Renal cortex interstitium (tissue), 11 donors: ENCODE data around the gene KAT2A. TPM values are rescaled to one million over a fixed set of nuclear protein-coding genes. Genes with fewer than 3 reads are reported as not detected.
A peak's percentile ranks its signal among the peaks of the same experiment; 100 is the strongest.

Experiments used
- DNase-seq, 11 donors: peaks; one replicate each; pipeline ENCODE4 v3.0.0-alpha.2; 2013; ENCODE audit warnings: low read depth in 9 of 11, low spot score in 4 of 11; ENCODE audit errors: extremely low read depth in 1 of 11
- polyA plus RNA-seq, 3 donors: library from polyadenylated mRNA; unstranded; fragments of 120-200 nt; gene quantifications; one replicate each; pipeline ENCODE4 v1.2.1, GENCODE V29; 2013; ENCODE audit not compliant: insufficient read length in 3 of 3

Gene KAT2A
- polyA plus RNA-seq, 3 donors, result 57.5 to 81.7 (median 70.9) TPM

GRCh38 chr17:42078396-42079043 lies 42.6 kb downstream of the KAT2A start:
- DNase-seq, result no peak

GRCh38 chr17:42077755-42078154 lies 43.4 kb downstream of the KAT2A start:
- no peak for DNase-seq

DNA sequence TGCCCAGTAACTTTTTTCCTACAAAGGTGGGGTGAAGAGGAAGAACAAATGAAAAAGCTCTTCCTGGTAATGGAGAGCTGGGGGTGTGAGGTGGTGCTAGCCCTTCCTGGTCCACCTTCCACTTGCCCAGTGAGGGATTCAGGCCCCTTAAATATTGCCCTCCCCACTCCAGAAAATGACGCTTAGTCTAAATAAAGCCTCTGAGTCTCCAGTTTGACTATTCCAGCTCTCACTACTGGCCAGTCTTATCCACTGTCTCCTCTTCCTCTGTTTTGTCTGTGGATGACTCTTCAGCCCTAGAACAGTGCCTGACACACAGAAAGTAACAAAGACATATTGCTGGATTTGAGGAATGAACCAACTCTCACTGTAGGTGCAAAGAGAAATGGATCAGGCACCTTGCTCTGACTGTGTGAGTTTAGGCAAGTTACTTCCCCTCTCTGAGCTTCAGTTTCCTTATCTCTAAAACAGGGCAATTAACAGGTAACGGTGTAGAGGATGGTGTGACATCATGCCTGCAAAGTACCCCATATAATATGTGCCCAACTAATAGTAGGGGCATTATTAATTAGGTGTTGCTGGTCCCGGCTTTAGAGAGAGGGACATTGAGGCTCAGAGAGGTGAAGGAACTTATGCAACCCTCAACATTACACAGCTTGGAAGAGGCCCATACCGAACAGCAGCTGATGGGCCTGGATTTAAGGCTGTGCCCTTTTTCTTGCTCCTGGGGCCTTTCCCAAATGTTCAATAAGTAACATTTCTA lies 44.2 kb downstream of the KAT2A start:
- no peak for DNase-seq

DNA sequence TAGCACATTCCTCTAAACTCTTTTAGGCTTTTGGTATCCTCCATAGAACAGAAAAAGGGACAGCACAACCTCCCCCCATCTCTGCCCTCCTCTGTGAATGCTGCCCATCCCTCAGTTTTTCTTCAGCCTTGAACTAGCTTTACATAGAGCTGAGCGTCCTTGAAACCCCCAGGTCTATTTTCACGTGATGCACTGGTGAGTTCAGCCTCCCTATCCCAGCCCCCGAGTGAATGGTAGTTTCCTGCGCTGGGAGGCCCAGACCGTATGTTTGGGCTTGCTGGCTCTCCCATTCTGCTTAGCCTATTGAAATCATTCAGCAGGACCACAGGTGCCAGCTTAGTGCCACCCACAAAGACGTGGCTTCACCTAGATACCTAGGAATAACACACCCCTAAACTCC lies 45.4 kb downstream of the KAT2A start:
- no peak for DNase-seq

- DNase-seq, result no peak
Observed at GRCh38 chr17:42072323-42073187, 48.6 kb downstream of the KAT2A start.

- DNase-seq, result no peak
Observed at GRCh38 chr17:42071810-42072209, 49.4 kb downstream of the KAT2A start.

- no peak for DNase-seq
Observed at GRCh38 chr17:42068979-42069378, 52.2 kb downstream of the KAT2A start.

GRCh38 chr17:42067371-42068091 lies 53.6 kb downstream of the KAT2A start:
- peak in 1 of 11 donors; percentile 58 for DNase-seq

DNA sequence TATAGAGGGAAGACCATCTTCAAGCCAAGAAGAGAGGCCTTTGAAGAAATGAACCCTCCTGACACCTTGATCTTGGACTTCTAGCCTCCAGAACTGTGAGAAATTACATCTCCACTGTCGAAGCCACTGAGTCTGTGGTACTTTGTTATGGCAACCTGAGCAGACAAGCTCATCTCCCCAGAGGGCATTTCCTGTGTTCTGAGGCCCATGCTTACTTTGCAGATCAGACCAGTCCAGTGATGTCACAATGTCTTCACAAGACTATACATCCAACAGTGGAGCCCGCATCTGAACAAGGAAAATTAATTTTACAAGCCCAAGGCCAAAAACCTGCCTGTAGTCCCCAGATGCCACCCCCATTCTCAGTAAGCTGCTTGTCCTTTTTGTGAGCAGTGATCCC lies 56.0 kb downstream of the KAT2A start:
- no peak for DNase-seq

Other genes with a start within 250 kb of the KAT2A start
- gene ACLY, start 202.4 kb downstream of the KAT2A start, polyA plus RNA-seq, result 10 to 100 TPM; 87.1 to 95.2 (median 88.7) TPM
- gene ODAD4, start 190.8 kb downstream of the KAT2A start, polyA plus RNA-seq, result 1 to 10 TPM; 5.6 to 9.1 (median 8.4) TPM
- gene CNP, start 154.6 kb downstream of the KAT2A start, polyA plus RNA-seq, result 10 to 100 TPM; 56.5 to 84.0 (median 68.4) TPM
- gene DNAJC7, start 103.9 kb downstream of the KAT2A start, polyA plus RNA-seq, result 100 to 1,000 TPM; 153 to 162 (median 154) TPM
- gene NKIRAS2, start 101.3 kb downstream of the KAT2A start, polyA plus RNA-seq, result 10 to 100 TPM; 48.9 to 58.2 (median 49.8) TPM
- gene C17orf113, start 70.8 kb downstream of the KAT2A start, polyA plus RNA-seq, result 1 to 10 TPM; 3.4 to 6.4 (median 4.6) TPM
- 1 to 10 TPM; 8.7 TPM for gene ZNF385C, start 22.9 kb downstream of the KAT2A start, polyA plus RNA-seq
- gene DHX58, start 8.7 kb downstream of the KAT2A start, polyA plus RNA-seq, result 10 to 100 TPM in 1 of 3 donors, 1 to 10 TPM in 2; 7.1 to 13.3 (median 7.1) TPM
- gene HSPB9, start 1.4 kb upstream of the KAT2A start, polyA plus RNA-seq, result under 1 TPM; 0.12 to 0.46 (median 0.30) TPM
- 100 to 1,000 TPM; 118 to 151 (median 148) TPM for gene RAB5C, start 33.6 kb upstream of the KAT2A start, polyA plus RNA-seq
- under 1 TPM in 2 of 3 donors, not detected in 1; 0.03 TPM for gene KCNH4, start 59.8 kb upstream of the KAT2A start, polyA plus RNA-seq
- not detected for gene HCRT, start 64.1 kb upstream of the KAT2A start, polyA plus RNA-seq
- 10 to 100 TPM; 14.4 to 22.2 (median 18.0) TPM for gene GHDC, start 73.1 kb upstream of the KAT2A start, polyA plus RNA-seq
- gene STAT5B, start 155.0 kb upstream of the KAT2A start, polyA plus RNA-seq, result 10 to 100 TPM; 40.2 to 54.1 (median 43.5) TPM
- gene STAT5A, start 167.1 kb upstream of the KAT2A start, polyA plus RNA-seq, result 1 to 10 TPM; 5.2 to 6.8 (median 5.8) TPM